ENCODE measurements around the gene ZNF668. TPM values are rescaled to one million over a fixed set of nuclear protein-coding genes. Genes with fewer than 3 reads are reported as not detected.
"Not testable (repeated sequence)": the region's sequence is repeated elsewhere in the genome, so short reads cannot be mapped to it uniquely, and the experiment has no call there.

Gene ZNF668
- total and polyA plus RNA-seq, 4 donors = 0.92 to 4.8 (median 3.9) TPM

DNA sequence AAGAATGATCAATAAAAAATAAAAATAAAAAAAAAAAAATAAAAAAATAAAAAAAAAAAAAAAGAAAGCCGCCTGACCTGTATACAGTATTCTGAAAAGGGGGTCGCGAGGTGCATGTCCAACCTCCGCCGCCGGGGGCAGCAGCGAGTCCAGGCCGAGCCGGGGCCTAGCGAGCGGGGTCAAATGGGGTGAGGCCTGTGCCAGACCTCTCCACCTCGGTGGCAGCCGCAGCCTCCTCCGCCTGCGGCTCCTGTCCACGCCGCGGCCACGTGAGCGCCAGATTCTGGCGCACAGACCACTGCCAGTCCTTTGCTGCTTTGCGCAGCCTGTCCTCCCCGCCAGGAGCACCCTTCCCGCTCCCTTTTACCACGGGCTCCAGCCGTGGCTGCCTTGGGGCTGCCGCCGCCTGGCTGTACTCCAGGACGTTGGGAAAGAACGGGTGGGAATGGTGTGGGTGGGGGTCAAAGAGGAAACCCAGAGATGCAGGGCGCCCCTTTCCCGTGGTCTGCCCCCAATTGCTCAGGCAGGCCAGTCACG, 31.7 kb upstream of the ZNF668 start:
- H3K9ac ChIP-seq (ENCODE audit: low read depth in 1 of 2, low read length in 2 of 2) = no peak overlapping the region
- H3K4me3 ChIP-seq (ENCODE audit: low read depth in 1 of 3, low read length in 3 of 3) = no peak overlapping the region
- no peaks in the 10 kb centered on the region for H3K36me3 ChIP-seq (ENCODE audit: control insufficient read depth in 4 of 4, insufficient read depth in 3 of 4, low read depth in 1 of 4, low read length in 3 of 4)
- H3K9me3 ChIP-seq (ENCODE audit: control insufficient read depth in 4 of 4, low read length in 3 of 4) = no peaks in the 10 kb centered on the region
- H3K27me3 ChIP-seq (ENCODE audit: control insufficient read depth in 4 of 4, insufficient read depth in 4 of 4, low read length in 3 of 4) = no peaks in the 10 kb centered on the region
- WGBS = 5% methylated on average over 33 of the region's 33 CpGs
- TF ChIP-seq HNF4G (IDR thresholded peaks at IDR 0.05) (no peak), JUND (IDR thresholded peaks at IDR 0.05) (no peak), YY1 (IDR thresholded peaks at IDR 0.05) (peak; percentile 60), RXRA (IDR thresholded peaks at IDR 0.05) (peak; percentile 88 to 93), HNF4A (conservative IDR thresholded peaks at IDR 0.05) (peak in 1 of 2 donors; percentile 72), SP1 (IDR thresholded peaks at IDR 0.05) (peak; percentile 87), FOXA1 (IDR thresholded peaks at IDR 0.05) (peak; percentile 21), GABPA (IDR thresholded peaks at IDR 0.05 in 1 of 2, conservative IDR thresholded peaks at IDR 0.05 in 1 of 2) (peak in 1 of 2 donors; percentile 52), EGR1 (IDR thresholded peaks at IDR 0.05; ENCODE audit: low read depth in 2 of 2) (peak in 1 of 2 donors; percentile 68), RAD21 (IDR thresholded peaks at IDR 0.05) (peak; percentile 69 to 77), TAF1 (conservative IDR thresholded peaks at IDR 0.05) (no peak), FOXA2 (IDR thresholded peaks at IDR 0.05) (peak; percentile 41), NR2F2 (IDR thresholded peaks at IDR 0.05) (peak; percentile 73)
- TF ChIP-seq, protein P1, sequence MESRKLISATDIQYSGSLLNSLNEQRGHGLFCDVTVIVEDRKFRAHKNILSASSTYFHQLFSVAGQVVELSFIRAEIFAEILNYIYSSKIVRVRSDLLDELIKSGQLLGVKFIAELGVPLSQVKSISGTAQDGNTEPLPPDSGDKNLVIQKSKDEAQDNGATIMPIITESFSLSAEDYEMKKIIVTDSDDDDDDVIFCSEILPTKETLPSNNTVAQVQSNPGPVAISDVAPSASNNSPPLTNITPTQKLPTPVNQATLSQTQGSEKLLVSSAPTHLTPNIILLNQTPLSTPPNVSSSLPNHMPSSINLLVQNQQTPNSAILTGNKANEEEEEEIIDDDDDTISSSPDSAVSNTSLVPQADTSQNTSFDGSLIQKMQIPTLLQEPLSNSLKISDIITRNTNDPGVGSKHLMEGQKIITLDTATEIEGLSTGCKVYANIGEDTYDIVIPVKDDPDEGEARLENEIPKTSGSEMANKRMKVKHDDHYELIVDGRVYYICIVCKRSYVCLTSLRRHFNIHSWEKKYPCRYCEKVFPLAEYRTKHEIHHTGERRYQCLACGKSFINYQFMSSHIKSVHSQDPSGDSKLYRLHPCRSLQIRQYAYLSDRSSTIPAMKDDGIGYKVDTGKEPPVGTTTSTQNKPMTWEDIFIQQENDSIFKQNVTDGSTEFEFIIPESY (IDR thresholded peaks at IDR 0.05) = peak; percentile 54
- TF ChIP-seq, protein P2, sequence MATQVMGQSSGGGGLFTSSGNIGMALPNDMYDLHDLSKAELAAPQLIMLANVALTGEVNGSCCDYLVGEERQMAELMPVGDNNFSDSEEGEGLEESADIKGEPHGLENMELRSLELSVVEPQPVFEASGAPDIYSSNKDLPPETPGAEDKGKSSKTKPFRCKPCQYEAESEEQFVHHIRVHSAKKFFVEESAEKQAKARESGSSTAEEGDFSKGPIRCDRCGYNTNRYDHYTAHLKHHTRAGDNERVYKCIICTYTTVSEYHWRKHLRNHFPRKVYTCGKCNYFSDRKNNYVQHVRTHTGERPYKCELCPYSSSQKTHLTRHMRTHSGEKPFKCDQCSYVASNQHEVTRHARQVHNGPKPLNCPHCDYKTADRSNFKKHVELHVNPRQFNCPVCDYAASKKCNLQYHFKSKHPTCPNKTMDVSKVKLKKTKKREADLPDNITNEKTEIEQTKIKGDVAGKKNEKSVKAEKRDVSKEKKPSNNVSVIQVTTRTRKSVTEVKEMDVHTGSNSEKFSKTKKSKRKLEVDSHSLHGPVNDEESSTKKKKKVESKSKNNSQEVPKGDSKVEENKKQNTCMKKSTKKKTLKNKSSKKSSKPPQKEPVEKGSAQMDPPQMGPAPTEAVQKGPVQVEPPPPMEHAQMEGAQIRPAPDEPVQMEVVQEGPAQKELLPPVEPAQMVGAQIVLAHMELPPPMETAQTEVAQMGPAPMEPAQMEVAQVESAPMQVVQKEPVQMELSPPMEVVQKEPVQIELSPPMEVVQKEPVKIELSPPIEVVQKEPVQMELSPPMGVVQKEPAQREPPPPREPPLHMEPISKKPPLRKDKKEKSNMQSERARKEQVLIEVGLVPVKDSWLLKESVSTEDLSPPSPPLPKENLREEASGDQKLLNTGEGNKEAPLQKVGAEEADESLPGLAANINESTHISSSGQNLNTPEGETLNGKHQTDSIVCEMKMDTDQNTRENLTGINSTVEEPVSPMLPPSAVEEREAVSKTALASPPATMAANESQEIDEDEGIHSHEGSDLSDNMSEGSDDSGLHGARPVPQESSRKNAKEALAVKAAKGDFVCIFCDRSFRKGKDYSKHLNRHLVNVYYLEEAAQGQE (IDR thresholded peaks at IDR 0.05) = peak; percentile 36
- TF ChIP-seq, protein P3, sequence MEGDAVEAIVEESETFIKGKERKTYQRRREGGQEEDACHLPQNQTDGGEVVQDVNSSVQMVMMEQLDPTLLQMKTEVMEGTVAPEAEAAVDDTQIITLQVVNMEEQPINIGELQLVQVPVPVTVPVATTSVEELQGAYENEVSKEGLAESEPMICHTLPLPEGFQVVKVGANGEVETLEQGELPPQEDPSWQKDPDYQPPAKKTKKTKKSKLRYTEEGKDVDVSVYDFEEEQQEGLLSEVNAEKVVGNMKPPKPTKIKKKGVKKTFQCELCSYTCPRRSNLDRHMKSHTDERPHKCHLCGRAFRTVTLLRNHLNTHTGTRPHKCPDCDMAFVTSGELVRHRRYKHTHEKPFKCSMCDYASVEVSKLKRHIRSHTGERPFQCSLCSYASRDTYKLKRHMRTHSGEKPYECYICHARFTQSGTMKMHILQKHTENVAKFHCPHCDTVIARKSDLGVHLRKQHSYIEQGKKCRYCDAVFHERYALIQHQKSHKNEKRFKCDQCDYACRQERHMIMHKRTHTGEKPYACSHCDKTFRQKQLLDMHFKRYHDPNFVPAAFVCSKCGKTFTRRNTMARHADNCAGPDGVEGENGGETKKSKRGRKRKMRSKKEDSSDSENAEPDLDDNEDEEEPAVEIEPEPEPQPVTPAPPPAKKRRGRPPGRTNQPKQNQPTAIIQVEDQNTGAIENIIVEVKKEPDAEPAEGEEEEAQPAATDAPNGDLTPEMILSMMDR (IDR thresholded peaks at IDR 0.05; ENCODE audit: low read depth, low read length, missing input control) = peak; percentile 82
- TF ChIP-seq, protein P4, sequence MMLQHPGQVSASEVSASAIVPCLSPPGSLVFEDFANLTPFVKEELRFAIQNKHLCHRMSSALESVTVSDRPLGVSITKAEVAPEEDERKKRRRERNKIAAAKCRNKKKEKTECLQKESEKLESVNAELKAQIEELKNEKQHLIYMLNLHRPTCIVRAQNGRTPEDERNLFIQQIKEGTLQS (IDR thresholded peaks at IDR 0.05) = no peak
- TF ChIP-seq, protein P5, sequence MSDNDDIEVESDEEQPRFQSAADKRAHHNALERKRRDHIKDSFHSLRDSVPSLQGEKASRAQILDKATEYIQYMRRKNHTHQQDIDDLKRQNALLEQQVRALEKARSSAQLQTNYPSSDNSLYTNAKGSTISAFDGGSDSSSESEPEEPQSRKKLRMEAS (IDR thresholded peaks at IDR 0.05) = no peak
- H3K4me1 ChIP-seq (ENCODE audit: control insufficient read depth in 4 of 4, insufficient read depth in 4 of 4, low read length in 3 of 4) = peaks cover 0 to 26% (median 17%) of the 10 kb centered on the region in 4 donors
- H3K27ac ChIP-seq (ENCODE audit: low read depth in 1 of 2, low read length in 2 of 2) = peak overlapping the region; percentile 22 to 75
- DNase-seq (ENCODE audit: low spot score) = peak; percentile 92

DNA sequence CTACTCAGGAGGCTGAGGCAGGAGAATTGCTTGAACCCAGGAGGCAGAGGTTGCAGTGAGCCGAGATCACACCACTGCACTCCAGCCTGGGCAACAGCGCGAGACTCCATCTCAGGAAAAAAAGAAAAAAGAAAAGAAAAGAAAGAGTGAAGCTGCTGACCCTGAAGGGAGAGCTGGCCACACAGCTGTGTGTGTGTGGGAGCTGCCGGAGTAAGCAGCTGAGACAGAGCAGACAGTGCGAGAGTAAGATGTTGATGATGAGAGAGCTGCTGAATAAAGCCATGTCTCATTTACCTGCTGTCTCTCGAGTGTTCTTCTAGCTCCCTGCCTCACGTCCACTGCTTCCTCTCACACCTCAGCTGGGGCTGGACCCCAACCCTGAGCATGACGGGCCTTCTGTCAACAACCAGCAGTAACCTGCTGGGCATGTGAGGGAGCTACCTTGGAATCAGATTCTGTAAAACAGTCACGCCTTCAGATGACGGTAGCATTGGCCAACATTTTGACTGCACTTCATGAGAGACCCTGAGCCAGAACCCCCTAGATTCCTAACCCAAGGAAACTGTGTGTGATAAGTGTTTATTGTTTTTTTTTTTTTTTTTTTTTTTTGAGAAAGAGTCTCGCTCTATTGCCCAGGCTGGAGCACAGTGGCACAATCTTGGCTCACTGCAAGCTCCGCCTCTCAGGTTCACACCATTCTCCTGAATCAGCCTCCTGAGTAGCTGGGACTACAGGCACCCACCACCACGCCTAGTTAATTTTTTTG, 27.0 kb upstream of the ZNF668 start:
- H3K27me3 ChIP-seq (ENCODE audit: control insufficient read depth in 4 of 4, insufficient read depth in 4 of 4, low read length in 3 of 4); H3K9ac ChIP-seq (ENCODE audit: low read depth in 1 of 2, low read length in 2 of 2); H3K4me1 ChIP-seq (ENCODE audit: control insufficient read depth in 4 of 4, insufficient read depth in 4 of 4, low read length in 3 of 4); H3K36me3 ChIP-seq (ENCODE audit: control insufficient read depth in 4 of 4, insufficient read depth in 3 of 4, low read depth in 1 of 4, low read length in 3 of 4); H3K4me3 ChIP-seq (ENCODE audit: low read depth in 1 of 3, low read length in 3 of 3); DNase-seq (ENCODE audit: low spot score); H3K9me3 ChIP-seq (ENCODE audit: control insufficient read depth in 4 of 4, low read length in 3 of 4); H3K27ac ChIP-seq (ENCODE audit: low read depth in 1 of 2, low read length in 2 of 2): not testable (repeated sequence)
- WGBS = 92% methylated on average over 13 of the region's 13 CpGs

All from liver (tissue), 9 donors.